Heart right ventricle (tissue), 16 donors: ENCODE data around the gene TAF1A. TPM values are rescaled to one million over a fixed set of nuclear protein-coding genes. Genes with fewer than 3 reads are reported as not detected.
A peak's percentile ranks its signal among the peaks of the same experiment; 100 is the strongest.

Source experiments
- ATAC-seq, 8 donors: fragments of 200-7000 bp; cut with Tn5 transposase; one replicate each; pipeline ENCODE4 v1.9.1; 2020; ENCODE audit warnings: mild to moderate bottlenecking in 8 of 8, moderate library complexity in 8 of 8, moderate number of reproducible peaks in 1 of 8
- DNase-seq, 2 donors: peaks; one replicate each; pipeline ENCODE4 v3.0.0-alpha.2; 2020
- H3K27ac ChIP-seq, 10 donors: fragments of 200-600 bp; sonication (generic) in 2 of 10; one replicate each; pipeline versions ENCODE4 v1.5.0 to v1.8.0; 2020 to 2022; ENCODE audit warnings: mild to moderate bottlenecking in 3 of 10
- H3K27me3 ChIP-seq, 7 donors: fragments of 200-600 bp; one replicate each; pipeline ENCODE4 v1.8.0; 2021 to 2022; ENCODE audit warnings: mild to moderate bottlenecking in 2 of 7
- H3K36me3 ChIP-seq, 9 donors: fragments of 200-600 bp; sonication (generic) in 1 of 9; one replicate each; pipeline versions ENCODE4 v1.5.0 to v1.8.0; 2020 to 2022; ENCODE audit warnings: mild to moderate bottlenecking in 2 of 9
- H3K4me1 ChIP-seq, 9 donors: fragments of 200-600 bp; sonication (generic) in 1 of 9; one replicate each; pipeline versions ENCODE4 v1.5.0 to v1.8.0; 2020 to 2022; ENCODE audit warnings: mild to moderate bottlenecking in 4 of 9
- H3K4me3 ChIP-seq, 10 donors: fragments of 200-600 bp; sonication (generic) in 2 of 10; one replicate each; pipeline versions ENCODE4 v1.5.0 to v1.8.0; 2020 to 2022; ENCODE audit warnings: mild to moderate bottlenecking in 7 of 10, moderate library complexity in 2 of 10
- H3K9me3 ChIP-seq, 11 donors: fragments of 200-600 bp in 10 of 11; sonication (generic) in 2 of 11; one replicate each; pipeline versions ENCODE4 v1.5.0 to v1.8.0; 2013 to 2022; ENCODE audit warnings: mild to moderate bottlenecking in 2 of 11, control low read depth in 1 of 11, moderate library complexity in 1 of 11
- WGBS, 2 donors: extraction: QIAGEN DNeasy Blood & Tissue Kit; methylation state at CpG; one replicate each; pipeline ENCODE4 v1.1.7; 2013; ENCODE audit warnings: inconsistent platforms in 1 of 2; 5-methylcytosine and 5-hydroxymethylcytosine counted together
- intact Hi-C, 10 donors: fragments of 100-400 bp; cut with DNase I; formaldehyde crosslinking; loops; one replicate each; pipeline versions ENCODE4 v1.11.1 to v1.14.2; 2022
- polyA plus RNA-seq, 2 donors: library from polyadenylated mRNA; stranded (reverse); fragments of 200-250 nt; gene quantifications; one replicate each; pipeline ENCODE4 v1.2.3, GENCODE V29; 2013
- total RNA-seq, 10 donors: library from RNA; stranded (reverse); fragmentation: NEBNext Ultra II Directional in 3 of 10; extraction: Animal tissue kit (Norgen Biotek cat#: 25700) in 3 of 10; gene quantifications; one replicate each; pipeline versions ENCODE4 v1.2.1 to v1.2.4, GENCODE V29; 2021 to 2023
- TF ChIP-seq, protein P1 (sequence below), 9 donors: fragments of 200-600 bp; sonication (generic) in 2 of 9; IDR thresholded peaks; one replicate each; pipeline versions ENCODE4 v1.5.0 to v1.8.0; 2021 to 2022; ENCODE audit warnings: antibody characterized with exemption in 9 of 9, mild to moderate bottlenecking in 5 of 9, moderate library complexity in 1 of 9
- donor health status: Arrhythmogenic right ventricular cardiomyopathy.
- donor health status: ischemic (EF 13 %, LVEDD 7.1; RV severe dilation, severe dysfunction).
- donor health status: healthy with polysubstance abuse.
- donor health status: DM: no; HTN: yes; CAD: no.
- donor health status: DM: no; HTN: no; CAD: no.
- donor health status: ischemic (EF 25% LVEDD 6.9; RV normal size, moderate dysfunction).
- donor health status: ischemic (EF 25% LVEDD 5.7; RV mildly dilated, moderate dysfunction).
- donor health status: healthy.
- donor health status: DM: yes; HTN: yes; CAD: no.
- donor health status: Ischemic cardiomyopathy.
- donor health status: ischemic (EF 35%, LVEDD 5.7; RV mildly dilated, moderate dysfunction).
- donor health status: nonischemic (EF 11% LVEDD 7.7; RV severe dilation, severe dysfunction).
- donor health status: DM: yes; HTN: yes; CAD: no.
- donor health status: PGD.
- donor health status: ischemic (EF 29% LVEDD 5.4; RV normal size, mild dysfunction).
- donor health status: nonischemic (EF 23%, LVEDD 6.1; RV moderate dilation, normal function).

TAF1A gene
- total and polyA plus RNA-seq, 12 donors: 1.1 to 3.3 (median 1.7) TPM

DNA sequence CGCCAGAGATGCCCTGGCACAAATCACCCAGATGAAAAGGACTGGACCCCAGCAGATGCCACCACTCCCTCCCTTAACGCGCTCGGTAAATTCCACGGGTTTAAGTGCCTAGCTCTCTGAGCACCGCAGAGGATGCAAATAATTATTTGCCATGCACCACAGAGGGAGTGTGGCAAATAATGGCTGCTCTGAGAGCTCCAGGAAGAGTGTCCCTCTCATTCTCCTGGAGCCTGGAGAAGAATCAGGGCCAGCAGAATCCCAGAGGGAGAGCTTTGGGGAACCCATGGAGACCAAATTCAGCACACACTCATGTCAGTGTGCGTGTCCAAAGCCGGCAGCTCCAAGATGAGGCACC, 42.5 kb downstream of the TAF1A start:
- ATAC-seq: no peak
- DNase-seq: no peak
- Histone ChIP-seq H3K4me3 (no peak overlapping the region), H3K36me3 (no peaks in the 10 kb centered on the region), H3K27me3 (peaks cover 0 to 54% (median 44%) of the 10 kb centered on the region in 7 donors), H3K9me3 (no peaks in the 10 kb centered on the region), H3K27ac (no peak overlapping the region), H3K4me1 (no peaks in the 10 kb centered on the region)
- TF ChIP-seq, protein P1, sequence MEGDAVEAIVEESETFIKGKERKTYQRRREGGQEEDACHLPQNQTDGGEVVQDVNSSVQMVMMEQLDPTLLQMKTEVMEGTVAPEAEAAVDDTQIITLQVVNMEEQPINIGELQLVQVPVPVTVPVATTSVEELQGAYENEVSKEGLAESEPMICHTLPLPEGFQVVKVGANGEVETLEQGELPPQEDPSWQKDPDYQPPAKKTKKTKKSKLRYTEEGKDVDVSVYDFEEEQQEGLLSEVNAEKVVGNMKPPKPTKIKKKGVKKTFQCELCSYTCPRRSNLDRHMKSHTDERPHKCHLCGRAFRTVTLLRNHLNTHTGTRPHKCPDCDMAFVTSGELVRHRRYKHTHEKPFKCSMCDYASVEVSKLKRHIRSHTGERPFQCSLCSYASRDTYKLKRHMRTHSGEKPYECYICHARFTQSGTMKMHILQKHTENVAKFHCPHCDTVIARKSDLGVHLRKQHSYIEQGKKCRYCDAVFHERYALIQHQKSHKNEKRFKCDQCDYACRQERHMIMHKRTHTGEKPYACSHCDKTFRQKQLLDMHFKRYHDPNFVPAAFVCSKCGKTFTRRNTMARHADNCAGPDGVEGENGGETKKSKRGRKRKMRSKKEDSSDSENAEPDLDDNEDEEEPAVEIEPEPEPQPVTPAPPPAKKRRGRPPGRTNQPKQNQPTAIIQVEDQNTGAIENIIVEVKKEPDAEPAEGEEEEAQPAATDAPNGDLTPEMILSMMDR (IDR thresholded peaks at IDR 0.05): no peak
- 57 to 58% methylated on average over 8 of the region's 8 CpGs for WGBS, 2 donors
- intact Hi-C loops: loop anchor here in 1 of 10 donors (5.0 kb wide), 1 partner anchor 420 kb away; no protein-coding TSS in a partner anchor

DNA sequence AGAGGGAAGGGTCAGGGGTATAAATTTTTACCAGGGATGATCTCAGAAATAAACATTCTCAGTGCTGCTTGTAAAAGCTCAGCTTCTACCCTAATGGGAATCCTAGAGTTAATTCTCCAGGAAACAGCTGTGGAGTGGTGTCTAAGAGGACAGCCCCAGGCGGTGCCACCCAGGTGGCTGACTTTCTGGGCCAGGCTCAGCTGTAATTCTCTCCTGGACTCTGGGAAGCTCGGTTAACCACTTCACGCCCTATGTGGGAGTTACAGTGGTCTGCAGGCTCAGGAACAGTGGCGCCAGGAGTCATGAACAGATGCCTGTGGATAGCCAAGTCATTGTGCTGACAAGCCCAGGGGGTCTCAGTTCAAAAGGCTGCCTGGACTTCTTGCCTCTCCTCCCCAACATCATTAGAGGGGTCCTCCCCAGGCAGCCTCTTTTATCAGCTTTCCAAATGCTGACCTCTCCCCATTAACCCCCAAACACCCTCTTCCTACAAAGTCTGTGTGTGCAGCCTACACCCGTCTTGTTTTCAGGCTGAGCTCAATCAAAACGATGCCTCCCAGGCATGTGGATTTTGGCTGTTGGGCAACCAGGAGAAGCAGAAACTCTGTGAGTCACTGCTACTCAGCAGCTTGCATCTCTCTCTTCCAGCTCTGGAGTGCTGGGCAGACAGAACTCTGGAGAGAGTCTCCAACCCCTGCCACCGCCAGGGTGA, 43.0 kb downstream of the TAF1A start:
- Histone ChIP-seq H3K27ac (no peak overlapping the region), H3K4me1 (no peaks in the 10 kb centered on the region), H3K9me3 (no peaks in the 10 kb centered on the region), H3K36me3 (no peaks in the 10 kb centered on the region), H3K27me3 (peaks cover 0 to 54% (median 44%) of the 10 kb centered on the region in 7 donors), H3K4me3 (no peak overlapping the region)
- TF ChIP-seq, protein P1 (IDR thresholded peaks at IDR 0.05): no peak
- 14 to 15% methylated on average over 7 of the region's 7 CpGs for WGBS, 2 donors
- peak in 1 of 8 donors; percentile 73 for ATAC-seq
- DNase-seq: no peak
- intact Hi-C loops: loop anchor here in 1 of 10 donors (5.0 kb wide), 1 partner anchor 419 kb away; no protein-coding TSS in a partner anchor

DNA sequence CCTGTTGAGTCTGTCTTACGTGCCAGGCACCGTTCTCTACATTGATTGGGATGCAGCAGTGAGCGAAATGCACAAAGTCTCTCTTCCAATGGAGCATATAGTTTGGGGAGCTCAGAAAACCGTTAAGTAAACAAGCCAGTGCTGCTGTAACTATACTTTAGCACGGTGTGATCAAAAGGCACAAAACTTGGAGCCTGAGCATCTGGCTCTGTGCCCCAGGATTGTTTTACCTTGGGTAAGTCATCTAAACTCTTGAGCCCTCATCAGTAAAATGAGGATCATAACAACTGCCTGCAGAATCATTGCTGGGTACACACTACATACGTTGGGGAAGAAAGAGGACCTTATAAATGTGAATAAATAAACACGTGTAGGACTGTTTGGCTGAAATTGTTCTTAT, 43.6 kb downstream of the TAF1A start:
- DNase-seq: no peak
- Histone ChIP-seq H3K36me3 (no peaks in the 10 kb centered on the region), H3K9me3 (no peaks in the 10 kb centered on the region), H3K27ac (no peak overlapping the region), H3K27me3 (peaks cover 0 to 54% (median 44%) of the 10 kb centered on the region in 7 donors), H3K4me1 (no peaks in the 10 kb centered on the region), H3K4me3 (no peak overlapping the region)
- WGBS, 2 donors: 59 to 68% methylated on average over 7 of the region's 7 CpGs
- TF ChIP-seq, protein P1 (IDR thresholded peaks at IDR 0.05): no peak
- no peak for ATAC-seq
- intact Hi-C loops: loop anchor here in 1 of 10 donors (5.0 kb wide), 1 partner anchor 419 kb away; no protein-coding TSS in a partner anchor

DNA sequence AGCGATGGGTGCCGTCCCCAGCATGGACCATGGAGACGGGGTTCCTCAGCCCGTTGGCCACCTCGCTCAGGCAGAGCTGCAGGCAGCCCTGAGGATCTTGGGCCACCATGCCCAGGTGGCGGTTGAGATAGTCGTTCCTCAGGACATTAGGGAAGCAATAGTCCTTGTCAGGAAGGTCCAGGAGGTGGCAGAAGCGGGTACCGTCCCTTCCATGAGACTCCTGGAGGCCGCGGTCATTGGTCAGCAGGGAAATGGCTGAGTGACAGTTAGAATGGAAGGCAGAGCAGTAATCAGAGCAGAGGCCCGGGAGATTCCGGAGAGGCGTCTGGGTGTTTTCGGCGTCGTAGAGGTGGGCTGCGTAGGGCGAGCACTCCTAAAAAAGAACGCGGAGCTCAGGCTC, 45.9 kb downstream of the TAF1A start:
- Histone ChIP-seq H3K4me3 (no peak overlapping the region), H3K27ac (no peak overlapping the region), H3K36me3 (no peaks in the 10 kb centered on the region), H3K9me3 (no peaks in the 10 kb centered on the region), H3K27me3 (peaks cover 0 to 52% (median 44%) of the 10 kb centered on the region in 7 donors), H3K4me1 (no peaks in the 10 kb centered on the region)
- 76 to 80% methylated on average over 21 of the region's 21 CpGs for WGBS, 2 donors
- TF ChIP-seq, protein P1 (IDR thresholded peaks at IDR 0.05): no peak
- intact Hi-C loops: no loop called here
- no peak for DNase-seq
- no peak for ATAC-seq
